Retinal pigment epithelial cell (primary cell): ENCODE data around the gene SPRY2.

ENCODE experiments used
- DNase-seq: peaks from one replicate; pipeline ENCODE4 v3.0.0-alpha.2; 2010; ENCODE audit warnings: low read depth
- H3K4me3 ChIP-seq: 2 replicates; pipeline ENCODE4 v1.5.1; 2011; ENCODE audit warnings: mild to moderate bottlenecking, low read length, control low read depth, moderate library complexity
- TF ChIP-seq, protein P1 (sequence below): conservative IDR thresholded peaks from 2 replicates; pipeline ENCODE4 v1.5.1; 2011; ENCODE audit warnings: low read depth, low read length, control low read depth, inconsistent platforms

Gene SPRY2

DNA sequence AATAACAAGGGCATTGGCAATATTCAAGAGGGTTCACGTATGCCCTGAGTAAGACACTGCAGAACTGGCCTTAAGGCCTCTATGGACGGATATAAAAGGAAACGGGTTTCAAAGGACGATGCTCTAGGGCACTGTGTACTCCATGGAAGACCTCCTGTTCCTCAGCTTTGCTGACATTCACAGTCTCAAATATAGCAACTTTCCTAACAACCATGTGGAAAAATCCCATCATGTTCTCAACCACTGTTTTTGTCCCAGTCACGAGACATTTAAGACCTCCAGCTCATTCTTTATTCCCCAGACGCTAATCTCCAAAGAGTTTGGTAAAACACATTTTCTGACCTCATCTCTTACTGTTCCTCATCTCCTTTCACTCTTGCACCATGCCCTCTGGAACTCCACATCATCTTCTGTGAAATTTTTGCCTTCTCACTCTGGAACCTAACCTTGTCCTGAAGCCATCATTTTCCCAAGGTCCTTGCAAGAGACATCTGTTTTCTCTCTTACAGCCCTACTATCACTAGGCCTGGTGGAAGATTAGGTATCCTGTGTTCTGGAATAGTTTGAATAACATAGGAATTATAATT is 37.6 kb downstream of the SPRY2 start:
- H3K4me3 ChIP-seq = no peak overlapping the region
- no peak for DNase-seq
- TF ChIP-seq, protein P1, sequence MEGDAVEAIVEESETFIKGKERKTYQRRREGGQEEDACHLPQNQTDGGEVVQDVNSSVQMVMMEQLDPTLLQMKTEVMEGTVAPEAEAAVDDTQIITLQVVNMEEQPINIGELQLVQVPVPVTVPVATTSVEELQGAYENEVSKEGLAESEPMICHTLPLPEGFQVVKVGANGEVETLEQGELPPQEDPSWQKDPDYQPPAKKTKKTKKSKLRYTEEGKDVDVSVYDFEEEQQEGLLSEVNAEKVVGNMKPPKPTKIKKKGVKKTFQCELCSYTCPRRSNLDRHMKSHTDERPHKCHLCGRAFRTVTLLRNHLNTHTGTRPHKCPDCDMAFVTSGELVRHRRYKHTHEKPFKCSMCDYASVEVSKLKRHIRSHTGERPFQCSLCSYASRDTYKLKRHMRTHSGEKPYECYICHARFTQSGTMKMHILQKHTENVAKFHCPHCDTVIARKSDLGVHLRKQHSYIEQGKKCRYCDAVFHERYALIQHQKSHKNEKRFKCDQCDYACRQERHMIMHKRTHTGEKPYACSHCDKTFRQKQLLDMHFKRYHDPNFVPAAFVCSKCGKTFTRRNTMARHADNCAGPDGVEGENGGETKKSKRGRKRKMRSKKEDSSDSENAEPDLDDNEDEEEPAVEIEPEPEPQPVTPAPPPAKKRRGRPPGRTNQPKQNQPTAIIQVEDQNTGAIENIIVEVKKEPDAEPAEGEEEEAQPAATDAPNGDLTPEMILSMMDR = no peak

DNA sequence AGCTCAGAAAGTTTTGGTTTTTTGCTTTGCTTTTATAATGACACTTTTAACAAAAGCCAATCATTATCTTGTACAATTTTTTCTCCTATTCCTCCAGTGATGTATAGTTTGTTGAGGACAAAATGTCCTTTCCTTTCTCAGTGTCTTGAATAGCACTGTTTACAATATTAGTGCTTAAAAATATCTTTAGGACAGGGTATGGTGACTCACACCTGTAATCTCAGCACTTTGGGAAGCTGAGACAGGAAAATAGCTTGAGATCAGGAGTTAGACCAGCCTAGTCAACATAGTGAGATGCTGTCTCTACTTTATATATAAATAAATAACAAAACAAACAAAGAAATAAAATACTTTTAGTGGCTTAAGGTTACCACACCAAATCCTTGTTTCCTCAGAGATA is 41.9 kb downstream of the SPRY2 start:
- no peak overlapping the region for H3K4me3 ChIP-seq
- no peak for DNase-seq
- TF ChIP-seq, protein P1 = no peak

DNA sequence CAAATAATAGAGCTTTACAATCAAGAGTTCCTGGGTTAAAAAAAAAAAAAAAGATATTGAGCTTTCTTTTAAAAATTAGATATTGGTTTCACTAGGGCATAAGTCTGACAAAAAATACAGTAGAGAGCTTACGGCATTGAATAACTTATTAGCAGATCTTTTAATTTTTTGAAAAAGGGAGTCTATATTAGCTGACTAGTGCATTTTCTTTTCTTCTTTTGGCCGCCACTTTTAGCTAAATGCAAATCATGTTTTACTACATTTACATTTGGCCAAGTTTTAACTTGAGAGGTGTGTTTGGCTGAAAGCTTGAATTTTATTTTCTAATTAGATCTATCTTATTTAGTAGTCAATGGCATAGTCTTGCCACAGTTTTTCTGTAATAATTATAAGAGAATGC is 43.4 kb downstream of the SPRY2 start:
- TF ChIP-seq, protein P1 = no peak
- no peak overlapping the region for H3K4me3 ChIP-seq
- no peak for DNase-seq

DNA sequence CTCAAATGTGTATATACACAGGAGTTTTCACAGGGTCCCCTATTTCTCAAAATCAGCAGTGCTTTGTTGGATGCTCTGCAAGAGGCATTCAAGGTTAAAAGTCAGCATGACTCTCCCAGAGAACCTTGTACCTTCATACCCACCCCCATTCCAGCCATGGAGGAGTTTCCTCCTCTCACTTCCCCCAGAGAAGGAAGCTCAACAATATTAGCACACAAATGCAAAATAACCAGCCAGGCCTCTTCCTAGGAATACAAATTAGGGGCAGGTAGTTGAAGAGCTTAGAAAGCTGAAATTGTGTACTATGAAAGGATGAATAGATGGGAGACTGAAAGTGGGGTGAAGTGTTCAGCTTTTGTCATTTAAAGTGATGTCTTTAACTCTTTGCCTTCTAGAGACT is 43.8 kb downstream of the SPRY2 start:
- H3K4me3 ChIP-seq = no peak overlapping the region
- TF ChIP-seq, protein P1 = no peak
- no peak for DNase-seq

DNA sequence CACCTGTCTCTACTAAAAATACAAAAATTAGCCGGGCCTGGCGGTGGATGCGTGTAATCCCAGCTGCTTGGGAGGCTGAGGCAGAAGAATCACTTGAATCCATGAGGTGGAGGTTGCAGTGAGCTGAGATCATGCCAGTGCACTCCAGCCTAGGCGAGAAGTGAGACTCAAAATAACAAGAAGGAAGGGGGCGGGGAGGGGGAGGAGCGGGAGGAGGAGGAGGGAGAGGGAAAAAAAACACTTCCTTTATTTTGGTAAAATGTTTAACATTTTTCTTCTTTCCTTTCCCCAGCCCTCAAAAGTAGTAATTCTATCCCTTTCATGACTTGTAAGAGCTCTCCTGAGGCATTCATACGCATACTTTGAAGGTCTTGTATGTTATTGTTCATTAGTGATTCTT is 44.3 kb downstream of the SPRY2 start:
- TF ChIP-seq, protein P1 = no peak
- H3K4me3 ChIP-seq = no peak overlapping the region
- DNase-seq = no peak

DNA sequence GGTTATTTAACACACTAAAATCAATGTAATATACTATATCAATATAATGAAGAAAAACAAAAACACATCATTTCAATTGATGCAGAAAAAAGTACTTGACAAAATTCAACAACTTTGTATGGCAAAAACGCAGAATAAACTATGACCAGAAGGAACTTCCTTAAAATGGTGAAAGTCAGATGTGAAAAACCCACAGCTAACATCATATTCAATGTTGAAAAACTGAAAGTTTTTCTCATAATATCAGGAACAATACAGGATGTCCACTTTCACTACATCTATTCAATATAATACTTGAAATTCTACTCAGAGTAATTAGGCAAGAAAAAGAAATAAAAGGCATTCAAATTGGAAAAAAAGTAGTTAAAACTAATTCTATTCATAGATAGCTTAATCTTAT is 50.3 kb downstream of the SPRY2 start:
- no peak overlapping the region for H3K4me3 ChIP-seq
- DNase-seq = no peak
- TF ChIP-seq, protein P1 = no peak
